HepG2 (cell line): ENCODE data around the gene CCL27. TPM values are rescaled to one million over a fixed set of nuclear protein-coding genes. Genes with fewer than 3 reads are reported as not detected.

Experiments
- CAMTA2 ChIP-seq: sonication (generic); formaldehyde crosslinking; IDR thresholded peaks from 2 replicates; pipeline ENCODE4 v1.4.0; 2020; ENCODE audit warnings: mild to moderate bottlenecking, missing genetic modification reagents, borderline replicate concordance
- CBX5 ChIP-seq: sonication (generic); formaldehyde crosslinking; IDR thresholded peaks from 2 replicates; pipeline ENCODE4 v1.4.0; 2020; ENCODE audit warnings: missing genetic modification reagents, borderline replicate concordance
- GABPB1 ChIP-seq: IDR thresholded peaks from 2 replicates; pipeline ENCODE4 v1.6.1; 2016; ENCODE audit warnings: mild to moderate bottlenecking, missing genetic modification reagents, moderate library complexity, missing compliant biosample characterization
- IRF2 ChIP-seq: IDR thresholded peaks from 2 replicates; pipeline ENCODE4 v1.6.1; 2018; ENCODE audit warnings: missing genetic modification reagents, missing compliant biosample characterization
- MTF1 ChIP-seq: sonication (generic); formaldehyde crosslinking; IDR thresholded peaks from 2 replicates; pipeline ENCODE4 v1.5.0; 2020; ENCODE audit warnings: missing genetic modification reagents
- PCBP2 ChIP-seq: fragments of 200-400 bp; formaldehyde crosslinking; optimal IDR thresholded peaks from 2 replicates; pipeline ENCODE3; 2018; ENCODE audit warnings: low read length, low read depth; ENCODE audit not compliant: poor library complexity, severe bottlenecking
- POLR2G ChIP-seq: fragments of 200-400 bp; formaldehyde crosslinking; IDR thresholded peaks from 2 replicates; pipeline ENCODE4 v1.6.1; 2018; ENCODE audit warnings: mild to moderate bottlenecking, low read depth, low read length, moderate library complexity
- SALL1 ChIP-seq: sonication (generic); formaldehyde crosslinking; IDR thresholded peaks from 2 replicates; pipeline ENCODE4 v1.8.0; 2022; ENCODE audit warnings: mild to moderate bottlenecking, missing genetic modification reagents
- SETDB1 ChIP-seq: sonication (generic); formaldehyde crosslinking; IDR thresholded peaks from 2 replicates; pipeline ENCODE4 v1.5.1; 2020; ENCODE audit warnings: missing genetic modification reagents, mild to moderate bottlenecking, borderline replicate concordance
- TEAD3 ChIP-seq: optimal IDR thresholded peaks from 2 replicates; pipeline ENCODE3; 2016; ENCODE audit warnings: borderline replicate concordance
- TMF1 ChIP-seq: sonication (generic); formaldehyde crosslinking; IDR thresholded peaks from 2 replicates; pipeline ENCODE4 v1.8.1; 2022; ENCODE audit warnings: low read depth, missing genetic modification reagents
- ZBTB21 ChIP-seq: sonication (generic); formaldehyde crosslinking; IDR thresholded peaks from 2 replicates; pipeline ENCODE4 v1.4.0; 2020; ENCODE audit warnings: missing genetic modification reagents
- ZIK1 ChIP-seq: sonication (generic); formaldehyde crosslinking; IDR thresholded peaks from 2 replicates; pipeline ENCODE4 v1.5.0; 2020; ENCODE audit warnings: mild to moderate bottlenecking, low read depth, missing genetic modification reagents, borderline replicate concordance
- ZMYM3 ChIP-seq: sonication (generic); formaldehyde crosslinking; IDR thresholded peaks from 2 replicates; pipeline ENCODE4 v1.5.1; 2020; ENCODE audit warnings: mild to moderate bottlenecking, missing genetic modification reagents
- ZNF230 ChIP-seq: sonication (generic); formaldehyde crosslinking; IDR thresholded peaks from 2 replicates; pipeline ENCODE4 v1.4.0; 2020; ENCODE audit warnings: mild to moderate bottlenecking, missing genetic modification reagents
- ZNF296 ChIP-seq: sonication (generic); formaldehyde crosslinking; conservative IDR thresholded peaks from 2 replicates; pipeline ENCODE4 v1.5.0; 2020; ENCODE audit warnings: mild to moderate bottlenecking, missing genetic modification reagents
- ZNF367 ChIP-seq: sonication (generic); formaldehyde crosslinking; IDR thresholded peaks from 2 replicates; pipeline ENCODE4 v1.4.0; 2020; ENCODE audit warnings: missing genetic modification reagents, borderline replicate concordance
- ZSCAN20 ChIP-seq: sonication (generic); formaldehyde crosslinking; IDR thresholded peaks from 2 replicates; pipeline ENCODE4 v1.4.0; 2020; ENCODE audit warnings: missing genetic modification reagents, mild to moderate bottlenecking, borderline replicate concordance
- polyA plus RNA-seq, 8 experiments: library from polyadenylated mRNA; depleted of rRNA in 3 of 8; stranded (reverse) in 7 of 8; unstranded in 1 of 8; fragments of >200 nt; fragmentation: Illumina TruSeq in 4 of 8; extraction: Trizol in 4 of 8; gene quantifications; 2 replicates each; pipeline versions ENCODE4 v1.2.1 to v1.2.3, GENCODE V29; 2011 to 2016; ENCODE audit warnings: low read depth in 4 of 8, missing spikeins in 1 of 8, mixed read lengths in 1 of 8; ENCODE audit not compliant: insufficient read depth in 1 of 8
- total RNA-seq, 5 experiments: library from RNA; depleted of rRNA; stranded (reverse); fragments of >200 nt; fragmentation: Illumina TruSeq; extraction: Trizol; gene quantifications; 2 replicates each; pipeline ENCODE4 v1.2.3, GENCODE V29; 2016; ENCODE audit warnings: low read depth in 1 of 5
- TF ChIP-seq, protein P1 (sequence below): sonication (generic); formaldehyde crosslinking; IDR thresholded peaks from 2 replicates; pipeline ENCODE4 v1.5.1; 2020; ENCODE audit warnings: missing genetic modification reagents, mild to moderate bottlenecking, borderline replicate concordance
- TF ChIP-seq, protein P2 (sequence below): sonication (generic); formaldehyde crosslinking; IDR thresholded peaks from 2 replicates; pipeline ENCODE4 v1.8.0; 2022; ENCODE audit warnings: missing genetic modification reagents, mild to moderate bottlenecking, inconsistent platforms, borderline replicate concordance
- TF ChIP-seq, protein P3 (sequence below): IDR thresholded peaks from 2 replicates; pipeline ENCODE4 v1.6.1; 2012; ENCODE audit warnings: inconsistent platforms
- TF ChIP-seq, protein P4 (sequence below): sonication (generic); formaldehyde crosslinking; conservative IDR thresholded peaks from 2 replicates; pipeline ENCODE4 v1.4.0; 2020; ENCODE audit warnings: mild to moderate bottlenecking, missing genetic modification reagents, moderate library complexity

The CCL27 gene
- total and polyA plus RNA-seq, 2 of the 13 experiments (the other 11 are each of a cell fraction or from before 2014, with no cell fraction given): not detected

DNA sequence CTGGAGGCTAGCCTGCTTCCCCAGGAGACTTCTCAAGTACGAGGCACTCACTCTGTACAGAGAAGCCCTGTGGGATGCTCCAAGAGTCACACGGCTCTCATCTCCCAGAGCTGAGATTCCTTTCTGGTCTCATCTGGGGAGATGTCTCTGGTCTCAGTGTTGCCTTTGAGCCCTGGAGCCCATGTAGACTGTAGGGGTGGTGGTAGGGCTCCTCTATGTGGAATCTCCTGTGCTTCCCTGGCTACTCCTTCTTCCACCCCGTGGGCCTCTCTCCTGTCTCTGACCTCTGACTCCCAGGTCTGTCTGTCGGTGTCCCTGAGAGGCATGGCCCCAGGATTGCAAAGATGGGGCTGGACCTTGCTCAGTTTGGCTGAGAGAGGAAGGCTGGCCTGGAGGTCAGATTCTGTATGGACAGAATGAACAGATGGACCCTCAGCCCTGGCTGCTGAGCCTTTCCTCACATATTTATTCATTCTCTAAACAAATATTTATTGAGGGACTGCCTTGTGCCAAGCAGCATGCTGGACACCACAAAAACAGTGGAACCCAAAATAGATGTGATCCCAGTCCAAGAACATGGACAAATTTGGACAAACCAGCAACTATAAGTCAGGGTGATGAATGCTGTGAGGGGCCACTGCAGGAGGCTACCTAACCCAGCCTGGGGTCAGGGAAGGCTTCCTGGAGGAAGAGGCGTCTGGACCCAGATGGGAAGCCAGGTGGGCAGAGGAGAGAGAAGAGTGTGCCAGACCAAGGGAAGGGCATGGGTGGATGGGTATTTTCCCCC is 26.1 kb upstream of the CCL27 start (continued):
- TF ChIP-seq ZNF367 (CRISPR knock-in tag) (no peak), CBX5 (CRISPR knock-in tag) (no peak), POLR2G (no peak), MTF1 (CRISPR knock-in tag) (no peak), ZIK1 (CRISPR knock-in tag) (no peak), ZMYM3 (peak; percentile 12; the same call in 1 of the 2 replicates), ZNF296 (peak; percentile 48; the same call in 1 of the 2 replicates), ZBTB21 (CRISPR knock-in tag) (no peak), TEAD3 (peak; percentile 68), GABPB1 (CRISPR knock-in tag) (no peak; the same call in 1 of the 2 replicates), SETDB1 (CRISPR knock-in tag) (no peak), ZSCAN20 (no peak), TMF1 (CRISPR knock-in tag) (no peak), ZNF230 (CRISPR knock-in tag) (no peak), PCBP2 (no peak), IRF2 (peak; percentile 57; the same call in 1 of the 2 replicates), SALL1 (CRISPR knock-in tag) (peak; percentile 91), CAMTA2 (CRISPR knock-in tag) (no peak)
- TF ChIP-seq, protein P1, sequence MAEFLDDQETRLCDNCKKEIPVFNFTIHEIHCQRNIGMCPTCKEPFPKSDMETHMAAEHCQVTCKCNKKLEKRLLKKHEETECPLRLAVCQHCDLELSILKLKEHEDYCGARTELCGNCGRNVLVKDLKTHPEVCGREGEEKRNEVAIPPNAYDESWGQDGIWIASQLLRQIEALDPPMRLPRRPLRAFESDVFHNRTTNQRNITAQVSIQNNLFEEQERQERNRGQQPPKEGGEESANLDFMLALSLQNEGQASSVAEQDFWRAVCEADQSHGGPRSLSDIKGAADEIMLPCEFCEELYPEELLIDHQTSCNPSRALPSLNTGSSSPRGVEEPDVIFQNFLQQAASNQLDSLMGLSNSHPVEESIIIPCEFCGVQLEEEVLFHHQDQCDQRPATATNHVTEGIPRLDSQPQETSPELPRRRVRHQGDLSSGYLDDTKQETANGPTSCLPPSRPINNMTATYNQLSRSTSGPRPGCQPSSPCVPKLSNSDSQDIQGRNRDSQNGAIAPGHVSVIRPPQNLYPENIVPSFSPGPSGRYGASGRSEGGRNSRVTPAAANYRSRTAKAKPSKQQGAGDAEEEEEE (CRISPR knock-in tag): no peak; the same call in 1 of the 2 replicates
- TF ChIP-seq, protein P2, sequence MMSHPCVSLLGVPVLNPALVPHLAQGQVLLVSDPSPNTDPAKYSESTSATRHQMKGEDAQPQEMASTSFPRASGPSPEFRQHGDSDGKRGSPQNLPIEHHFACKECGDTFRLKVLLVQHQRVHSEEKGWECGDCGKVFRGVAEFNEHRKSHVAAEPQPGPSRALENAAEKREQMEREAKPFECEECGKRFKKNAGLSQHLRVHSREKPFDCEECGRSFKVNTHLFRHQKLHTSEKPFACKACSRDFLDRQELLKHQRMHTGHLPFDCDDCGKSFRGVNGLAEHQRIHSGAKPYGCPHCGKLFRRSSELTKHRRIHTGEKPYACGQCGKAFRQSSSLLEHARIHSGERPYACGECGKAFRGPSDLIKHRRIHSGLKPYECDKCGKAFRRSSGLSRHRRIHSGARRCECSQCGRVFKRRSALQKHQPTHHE (CRISPR knock-in tag): no peak
- TF ChIP-seq, protein P3, sequence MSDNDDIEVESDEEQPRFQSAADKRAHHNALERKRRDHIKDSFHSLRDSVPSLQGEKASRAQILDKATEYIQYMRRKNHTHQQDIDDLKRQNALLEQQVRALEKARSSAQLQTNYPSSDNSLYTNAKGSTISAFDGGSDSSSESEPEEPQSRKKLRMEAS: peak; percentile 58; the same call in 1 of the 2 replicates
- TF ChIP-seq, protein P4, sequence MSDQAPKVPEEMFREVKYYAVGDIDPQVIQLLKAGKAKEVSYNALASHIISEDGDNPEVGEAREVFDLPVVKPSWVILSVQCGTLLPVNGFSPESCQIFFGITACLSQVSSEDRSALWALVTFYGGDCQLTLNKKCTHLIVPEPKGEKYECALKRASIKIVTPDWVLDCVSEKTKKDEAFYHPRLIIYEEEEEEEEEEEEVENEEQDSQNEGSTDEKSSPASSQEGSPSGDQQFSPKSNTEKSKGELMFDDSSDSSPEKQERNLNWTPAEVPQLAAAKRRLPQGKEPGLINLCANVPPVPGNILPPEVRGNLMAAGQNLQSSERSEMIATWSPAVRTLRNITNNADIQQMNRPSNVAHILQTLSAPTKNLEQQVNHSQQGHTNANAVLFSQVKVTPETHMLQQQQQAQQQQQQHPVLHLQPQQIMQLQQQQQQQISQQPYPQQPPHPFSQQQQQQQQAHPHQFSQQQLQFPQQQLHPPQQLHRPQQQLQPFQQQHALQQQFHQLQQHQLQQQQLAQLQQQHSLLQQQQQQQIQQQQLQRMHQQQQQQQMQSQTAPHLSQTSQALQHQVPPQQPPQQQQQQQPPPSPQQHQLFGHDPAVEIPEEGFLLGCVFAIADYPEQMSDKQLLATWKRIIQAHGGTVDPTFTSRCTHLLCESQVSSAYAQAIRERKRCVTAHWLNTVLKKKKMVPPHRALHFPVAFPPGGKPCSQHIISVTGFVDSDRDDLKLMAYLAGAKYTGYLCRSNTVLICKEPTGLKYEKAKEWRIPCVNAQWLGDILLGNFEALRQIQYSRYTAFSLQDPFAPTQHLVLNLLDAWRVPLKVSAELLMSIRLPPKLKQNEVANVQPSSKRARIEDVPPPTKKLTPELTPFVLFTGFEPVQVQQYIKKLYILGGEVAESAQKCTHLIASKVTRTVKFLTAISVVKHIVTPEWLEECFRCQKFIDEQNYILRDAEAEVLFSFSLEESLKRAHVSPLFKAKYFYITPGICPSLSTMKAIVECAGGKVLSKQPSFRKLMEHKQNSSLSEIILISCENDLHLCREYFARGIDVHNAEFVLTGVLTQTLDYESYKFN (CRISPR knock-in tag): peak; percentile 98
